Activated B cell treated with CpG ODN at 0.5 μM for 24 hours (primary cell): ENCODE results near the gene TMEM256. TPM values are rescaled to one million over a fixed set of nuclear protein-coding genes. Genes with fewer than 3 reads are reported as not detected.

Source experiments
- ATAC-seq: fragments of 200-7000 bp; cut with Tn5 transposase; one replicate; pipeline ENCODE4 v1.10.0; 2021; ENCODE audit warnings: low read depth, mild to moderate bottlenecking, moderate library complexity
- CTCF ChIA-PET: fragments of 350-600 bp; sonication (Branson Sonifier 250); formaldehyde crosslinking; loops from one replicate; lab custom pipeline; 2021; ENCODE audit warnings: antibody characterized with exemption; lab: Charles Lee
- POLR2A ChIA-PET: fragments of 350-600 bp; sonication (Branson Sonifier 250); formaldehyde crosslinking; loops from one replicate; lab custom pipeline; 2021; ENCODE audit warnings: antibody characterized with exemption; lab: Charles Lee
- DNase-seq: peaks from one replicate; pipeline ENCODE4 v3.0.0; 2022
- H3K27ac Mint-ChIP-seq: one replicate; pipeline ENCODE4 v1.8.0; 2020; ENCODE audit warnings: mixed read lengths
- H3K27me3 Mint-ChIP-seq: one replicate; pipeline ENCODE4 v1.8.0; 2021; ENCODE audit warnings: mixed read lengths
- H3K36me3 Mint-ChIP-seq: one replicate; pipeline ENCODE4 v1.8.0; 2021; ENCODE audit warnings: low read depth, mixed read lengths
- H3K4me1 Mint-ChIP-seq: one replicate; pipeline ENCODE4 v1.8.0; 2021; ENCODE audit warnings: mixed read lengths
- H3K4me3 Mint-ChIP-seq: one replicate; pipeline ENCODE4 v1.8.0; 2020; ENCODE audit warnings: mild to moderate bottlenecking, mixed read lengths
- H3K9me3 Mint-ChIP-seq: one replicate; pipeline ENCODE4 v1.8.0; 2020; ENCODE audit warnings: mixed read lengths
- CTCF ChIP-seq: fragments of 200-600 bp; IDR thresholded peaks from one replicate; pipeline ENCODE4 v1.8.0; 2022; ENCODE audit warnings: antibody characterized with exemption, mild to moderate bottlenecking
- intact Hi-C: fragments of 100-400 bp; cut with micrococcal nuclease; formaldehyde crosslinking; loops from one replicate; pipeline ENCODE4 v1.15.1; 2024
- total RNA-seq: library from RNA; stranded (reverse); gene quantifications from 2 replicates; pipeline ENCODE4 v1.2.3, GENCODE V29; 2022

Gene TMEM256
- total RNA-seq, 1 donor from 2014 or later, result 98.2 TPM

- ATAC-seq (no peak), DNase-seq (no peak)
- Mint-ChIP-seq H3K27ac (no peak overlapping the region), H3K4me3 (no peak overlapping the region), H3K36me3 (no peaks in the 10 kb centered on the region), H3K4me1 (no peaks in the 10 kb centered on the region), H3K27me3 (peaks cover 3% of the 10 kb centered on the region), H3K9me3 (no peaks in the 10 kb centered on the region)
- intact Hi-C loops, result no loop called here
- ChIA-PET CTCF (no interaction called here), POLR2A (no interaction called here)
- TF ChIP-seq CTCF, result no peak
Measured at GRCh38 chr17:7415784-7416183, 11.9 kb upstream of the TMEM256 start.

- DNase-seq (no peak), ATAC-seq (no peak)
- CTCF ChIA-PET, result no interaction called here
- POLR2A ChIA-PET, result interaction anchor here (0.6 kb wide), 1 partner anchor 40 kb away, joined by 10 read pairs; no protein-coding TSS in a partner anchor
- Mint-ChIP-seq H3K27ac (no peak overlapping the region), H3K4me1 (no peaks in the 10 kb centered on the region), H3K9me3 (no peaks in the 10 kb centered on the region), H3K4me3 (no peak overlapping the region), H3K27me3 (peaks cover 5% of the 10 kb centered on the region), H3K36me3 (no peaks in the 10 kb centered on the region)
- TF ChIP-seq CTCF, result no peak
- intact Hi-C loops, result no loop called here
Measured at GRCh38 chr17:7414837-7415236, 10.9 kb upstream of the TMEM256 start.

DNA sequence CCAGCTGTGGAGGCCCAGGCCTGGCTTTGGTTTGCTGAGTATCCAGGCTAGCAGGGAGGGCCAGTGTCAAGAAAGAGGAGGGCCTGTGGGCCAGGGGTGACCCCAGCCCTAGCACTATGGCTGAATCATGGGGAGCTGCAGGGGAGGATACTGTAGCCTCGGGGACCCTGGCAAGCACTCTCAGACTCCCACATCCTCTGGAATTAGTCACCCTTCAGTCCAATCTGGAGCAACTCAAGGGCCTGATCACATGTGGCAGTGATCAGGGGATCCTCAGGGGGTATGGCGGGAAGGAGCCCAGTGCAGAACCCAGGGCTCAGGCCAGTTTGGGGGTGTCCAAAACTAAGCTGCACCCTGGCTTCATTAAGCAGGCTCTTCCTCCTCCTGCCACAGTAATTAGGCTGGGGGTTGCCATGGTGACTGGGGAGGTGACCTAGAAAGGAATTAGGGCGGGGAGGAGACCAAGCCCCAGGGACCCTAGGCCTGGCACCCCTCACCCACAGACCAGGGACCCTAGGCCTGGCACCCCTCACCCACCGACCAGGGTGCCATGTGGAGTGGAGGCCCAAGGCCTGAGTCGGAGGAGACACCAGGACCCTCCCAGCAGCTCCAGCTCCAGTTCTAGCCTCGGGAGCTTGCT is 9.6 kb upstream of the TMEM256 start:
- no peak for TF ChIP-seq CTCF
- no peak overlapping the region for H3K4me3 Mint-ChIP-seq
- ATAC-seq (no peak), DNase-seq (no peak)
- no peaks in the 10 kb centered on the region for H3K36me3 Mint-ChIP-seq
- intact Hi-C loops, result no loop called here
- peaks cover 9% of the 10 kb centered on the region for H3K27me3 Mint-ChIP-seq
- CTCF ChIA-PET, result no interaction called here
- H3K9me3 Mint-ChIP-seq, result no peaks in the 10 kb centered on the region
- H3K4me1 Mint-ChIP-seq, result no peaks in the 10 kb centered on the region
- H3K27ac Mint-ChIP-seq, result no peak overlapping the region
- POLR2A ChIA-PET, result interaction anchor here (1.2 kb wide), 1 partner anchor 30 kb away, joined by 3 read pairs; no protein-coding TSS in a partner anchor

DNA sequence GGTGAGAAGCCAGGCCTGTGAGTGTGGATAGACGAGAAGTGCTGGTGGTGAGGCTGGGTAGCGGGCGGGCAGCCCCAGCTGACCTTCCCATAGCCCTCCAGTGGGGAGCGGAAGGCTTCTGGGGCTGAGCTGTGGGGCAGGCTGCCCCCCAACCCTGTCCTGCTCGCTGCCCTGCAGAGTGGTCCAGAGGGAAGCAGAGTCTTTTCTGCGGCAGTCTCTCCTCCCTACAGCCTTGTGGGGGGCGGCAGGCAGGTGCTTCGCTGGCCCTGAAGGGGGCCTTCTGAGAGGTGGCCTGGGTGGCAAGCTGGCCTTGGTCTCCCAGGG is 7.5 kb upstream of the TMEM256 start:
- peaks cover 2% of the 10 kb centered on the region for H3K4me1 Mint-ChIP-seq
- peaks cover 11% of the 10 kb centered on the region for H3K27me3 Mint-ChIP-seq
- H3K9me3 Mint-ChIP-seq, result no peaks in the 10 kb centered on the region
- no peak for DNase-seq
- ATAC-seq, result no peak
- intact Hi-C loops, result no loop called here
- no peak overlapping the region for H3K27ac Mint-ChIP-seq
- POLR2A ChIA-PET, result no interaction called here
- H3K36me3 Mint-ChIP-seq, result no peaks in the 10 kb centered on the region
- no peak for TF ChIP-seq CTCF
- CTCF ChIA-PET, result no interaction called here
- no peak overlapping the region for H3K4me3 Mint-ChIP-seq

DNA sequence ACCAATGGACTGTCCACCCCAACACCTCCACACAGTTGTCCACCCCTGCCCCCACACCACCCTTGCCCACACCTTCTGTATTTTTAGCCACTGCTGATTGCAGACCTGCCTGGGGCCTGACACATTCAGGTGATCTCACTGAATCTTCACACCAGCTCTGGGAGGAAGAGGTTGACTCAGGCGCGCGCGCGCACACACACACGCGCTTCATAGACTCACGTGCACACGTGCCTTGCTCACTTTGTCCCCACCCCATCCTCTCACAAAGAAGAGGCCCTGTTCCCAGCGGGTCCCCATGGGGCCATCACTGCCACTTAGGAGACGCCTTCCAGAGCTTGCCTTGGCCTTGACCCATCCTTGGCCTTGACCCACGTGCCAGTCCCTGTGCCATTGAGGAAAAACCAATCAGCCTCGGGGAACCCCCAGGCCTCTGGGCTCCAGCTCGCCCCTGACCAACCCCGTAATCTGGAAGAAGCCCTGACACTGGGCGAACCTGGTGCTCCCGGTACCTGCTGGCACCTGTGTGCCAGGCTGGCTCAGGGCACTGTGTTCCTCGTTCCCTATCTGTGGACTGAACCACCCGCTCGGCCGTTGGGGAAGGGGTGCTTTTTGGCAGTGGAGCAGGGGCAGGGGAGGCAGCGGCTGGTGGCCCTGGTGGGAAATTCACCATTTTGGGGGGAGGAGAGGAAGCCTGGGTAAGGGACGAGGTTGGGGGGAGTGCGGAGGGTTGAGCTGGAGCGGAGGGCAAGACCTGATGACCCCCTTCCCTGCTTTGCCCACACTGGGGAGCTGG is 6.9 kb upstream of the TMEM256 start:
- CTCF ChIA-PET, result no interaction called here
- Mint-ChIP-seq H3K4me1 (peaks cover 4% of the 10 kb centered on the region), H3K27ac (no peak overlapping the region), H3K4me3 (no peak overlapping the region), H3K36me3 (no peaks in the 10 kb centered on the region), H3K9me3 (no peaks in the 10 kb centered on the region), H3K27me3 (peaks cover 15% of the 10 kb centered on the region)
- ATAC-seq (no peak), DNase-seq (no peak)
- intact Hi-C loops, result no loop called here
- POLR2A ChIA-PET, result no interaction called here
- TF ChIP-seq CTCF, result no peak
